ENCODE data around the gene TMEM151B.

Gene TMEM151B

DNA sequence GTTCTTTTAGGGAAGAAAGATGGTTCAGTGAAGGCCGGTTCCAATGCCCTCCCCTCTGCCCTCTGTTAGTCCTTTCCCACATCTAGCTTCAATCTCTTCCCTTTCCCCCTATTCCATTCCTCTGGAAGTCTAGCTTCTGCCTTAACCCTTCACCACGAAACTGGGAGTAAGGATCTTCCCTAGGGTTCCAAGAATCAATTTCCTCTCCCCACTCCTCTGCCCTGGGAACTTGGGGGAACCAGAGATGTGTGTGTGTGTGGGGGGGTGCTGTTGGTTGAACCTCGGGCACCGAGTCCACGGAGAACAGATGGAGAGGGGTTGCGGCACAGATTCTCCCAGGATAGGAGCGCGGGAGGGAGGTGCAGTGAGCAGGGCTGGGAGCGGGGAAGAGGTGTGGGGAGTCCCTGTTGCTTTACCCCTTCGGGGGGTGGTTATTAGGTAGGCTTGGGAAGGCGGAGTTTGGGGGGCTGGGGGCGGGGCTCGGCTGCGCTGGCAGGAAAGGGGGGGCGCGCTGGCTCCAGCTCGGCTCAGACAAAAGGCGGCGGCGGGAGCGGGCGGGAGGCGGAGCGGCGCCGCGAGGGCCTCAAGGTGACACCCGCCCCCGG, at the start of gene TMEM151B:
Gene TMEM151B, plus strand, starts transcription at position 530 of the 605 bp plus-strand sequence. CDS start 293 bp downstream, outside the sequence.
- peaks cover 15% of the 10 kb centered on the region for H3K4me1 ChIP-seq (ENCODE audit: low read length)
- H3K9me2 ChIP-seq (replicated peaks; ENCODE audit: insufficient read depth, low read length) = no peaks in the 10 kb centered on the region
- DNase-seq = no peak
- no peak within 1 kb of the TSS for H3K27ac ChIP-seq (ENCODE audit: low read length)
- H3K27me3 ChIP-seq (replicated peaks; ENCODE audit: insufficient read depth, low read length) = peaks cover 54% of the 10 kb centered on the region
- no peak within 1 kb of the TSS for H3K4me2 ChIP-seq (ENCODE audit: low read depth, low read length)
- peaks cover 2% of the 10 kb centered on the region for H3K79me2 ChIP-seq (ENCODE audit: low read length)
- H4K20me1 ChIP-seq (ENCODE audit: insufficient read depth, low read length) = no peaks in the 10 kb centered on the region
- H3F3A ChIP-seq (ENCODE audit: insufficient read depth, low read length) = peaks cover 17% of the 10 kb centered on the region
- H3K4me3 ChIP-seq (ENCODE audit: low read length) = no peak within 1 kb of the TSS
- no peak within 1 kb of the TSS for H2AFZ ChIP-seq (ENCODE audit: low read length)
- no peaks in the 10 kb centered on the region for H3K9me3 ChIP-seq (replicated peaks; ENCODE audit: insufficient read depth, low read length)
- H3K9ac ChIP-seq (ENCODE audit: low read length) = no peak within 1 kb of the TSS
- TF ChIP-seq CTCF (IDR thresholded peaks at IDR 0.05; ENCODE audit: low read length) (no peak), EZH2phosphoT487 (IDR thresholded peaks at IDR 0.05; ENCODE audit: low read length) (no peak), EZH2 (optimal IDR thresholded peaks at IDR 0.05; ENCODE audit: low read depth, low read length) (no peak)
- H3K36me3 ChIP-seq (replicated peaks; ENCODE audit: insufficient read depth, low read length) = no peaks in the 10 kb centered on the region

GRCh38 chr6:44220913-44221290, 49.3 kb upstream of the TMEM151B start:
- H3K9me2 ChIP-seq (replicated peaks; ENCODE audit: insufficient read depth, low read length) = no peaks in the 10 kb centered on the region
- peaks cover 28% of the 10 kb centered on the region for H3F3A ChIP-seq (ENCODE audit: insufficient read depth, low read length)
- peaks cover 36% of the 10 kb centered on the region for H3K4me1 ChIP-seq (ENCODE audit: low read length)
- peak overlapping the region; percentile 61; the same call in 1 of the 2 replicates for H3K27ac ChIP-seq (ENCODE audit: low read length)
- H3K4me3 ChIP-seq (ENCODE audit: low read length) = no peak overlapping the region
- no peaks in the 10 kb centered on the region for H3K36me3 ChIP-seq (replicated peaks; ENCODE audit: insufficient read depth, low read length)
- H3K79me2 ChIP-seq (ENCODE audit: low read length) = peaks cover 27% of the 10 kb centered on the region
- H2AFZ ChIP-seq (ENCODE audit: low read length) = no peak overlapping the region
- no peaks in the 10 kb centered on the region for H3K27me3 ChIP-seq (replicated peaks; ENCODE audit: insufficient read depth, low read length)
- no peak for DNase-seq
- H4K20me1 ChIP-seq (ENCODE audit: insufficient read depth, low read length) = no peaks in the 10 kb centered on the region
- H3K9ac ChIP-seq (ENCODE audit: low read length) = peak overlapping the region; percentile 12; the same call in 1 of the 2 replicates
- TF ChIP-seq CTCF (IDR thresholded peaks at IDR 0.05; ENCODE audit: low read length) (no peak), EZH2phosphoT487 (IDR thresholded peaks at IDR 0.05; ENCODE audit: low read length) (no peak), EZH2 (optimal IDR thresholded peaks at IDR 0.05; ENCODE audit: low read depth, low read length) (no peak)
- H3K4me2 ChIP-seq (ENCODE audit: low read depth, low read length) = no peak overlapping the region
- H3K9me3 ChIP-seq (replicated peaks; ENCODE audit: insufficient read depth, low read length) = no peaks in the 10 kb centered on the region

- Histone ChIP-seq H3K9me2 (replicated peaks; ENCODE audit: insufficient read depth, low read length) (no peaks in the 10 kb centered on the region), H3K9me3 (replicated peaks; ENCODE audit: insufficient read depth, low read length) (no peaks in the 10 kb centered on the region), H3K27ac (ENCODE audit: low read length) (peak overlapping the region; percentile 61; the same call in 1 of the 2 replicates), H3K4me3 (ENCODE audit: low read length) (no peak overlapping the region), H2AFZ (ENCODE audit: low read length) (no peak overlapping the region), H3F3A (ENCODE audit: insufficient read depth, low read length) (peaks cover 28% of the 10 kb centered on the region), H3K36me3 (replicated peaks; ENCODE audit: insufficient read depth, low read length) (no peaks in the 10 kb centered on the region), H4K20me1 (ENCODE audit: insufficient read depth, low read length) (no peaks in the 10 kb centered on the region), H3K27me3 (replicated peaks; ENCODE audit: insufficient read depth, low read length) (no peaks in the 10 kb centered on the region), H3K79me2 (ENCODE audit: low read length) (peaks cover 32% of the 10 kb centered on the region), H3K9ac (ENCODE audit: low read length) (peak overlapping the region; percentile 12; the same call in 1 of the 2 replicates), H3K4me1 (ENCODE audit: low read length) (peaks cover 36% of the 10 kb centered on the region), H3K4me2 (ENCODE audit: low read depth, low read length) (peak overlapping the region; percentile 21; the same call in 1 of the 2 replicates)
- peak; percentile 75 for TF ChIP-seq CTCF (IDR thresholded peaks at IDR 0.05; ENCODE audit: low read length)
- no peak for TF ChIP-seq EZH2phosphoT487 (IDR thresholded peaks at IDR 0.05; ENCODE audit: low read length)
- DNase-seq = peak; percentile 73
Measured at GRCh38 chr6:44221291-44221960, 48.8 kb upstream of the TMEM151B start.

Measured in MM.1S (cell line).